Glomerular visceral epithelial cell (primary cell): Measurements from ENCODE around the gene CASK.
"Not testable (repeated sequence)": the region's sequence is repeated elsewhere in the genome, so short reads cannot be mapped to it uniquely, and the experiment has no call there.

Experiments
- DNase-seq: peaks from one replicate; pipeline ENCODE4 v3.0.0-alpha.2; 2016; ENCODE audit errors: extremely low spot score

The CASK gene

GRCh38 chrX:41629539-41629938 is 293.8 kb downstream of the CASK start:
- no peak for DNase-seq

GRCh38 chrX:41621222-41621723 is 302.1 kb downstream of the CASK start:
- DNase-seq, result peak; percentile 75

GRCh38 chrX:41619221-41619620 is 304.1 kb downstream of the CASK start:
- no peak for DNase-seq

DNA sequence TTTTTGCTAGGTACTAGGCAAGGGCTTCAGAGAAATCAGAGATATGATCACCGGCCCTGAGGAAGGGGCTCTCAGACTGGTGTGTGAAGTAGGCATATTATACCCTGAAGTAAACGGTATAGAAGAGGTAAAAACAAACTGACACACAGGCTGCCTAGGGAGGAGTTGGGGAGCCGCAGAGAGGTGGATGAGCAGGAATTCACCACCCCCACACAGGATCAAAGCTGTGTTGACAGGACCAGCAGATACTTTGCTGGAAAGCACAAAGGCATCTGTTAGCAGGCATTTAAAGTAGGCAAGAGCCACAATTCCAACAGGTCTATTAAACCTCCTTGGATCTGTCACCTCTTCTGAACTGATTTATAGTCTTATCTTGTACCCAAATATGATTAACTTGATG is 306.4 kb downstream of the CASK start:
- DNase-seq, result no peak

GRCh38 chrX:41616255-41616654 is 307.1 kb downstream of the CASK start:
- DNase-seq, result no peak

DNA sequence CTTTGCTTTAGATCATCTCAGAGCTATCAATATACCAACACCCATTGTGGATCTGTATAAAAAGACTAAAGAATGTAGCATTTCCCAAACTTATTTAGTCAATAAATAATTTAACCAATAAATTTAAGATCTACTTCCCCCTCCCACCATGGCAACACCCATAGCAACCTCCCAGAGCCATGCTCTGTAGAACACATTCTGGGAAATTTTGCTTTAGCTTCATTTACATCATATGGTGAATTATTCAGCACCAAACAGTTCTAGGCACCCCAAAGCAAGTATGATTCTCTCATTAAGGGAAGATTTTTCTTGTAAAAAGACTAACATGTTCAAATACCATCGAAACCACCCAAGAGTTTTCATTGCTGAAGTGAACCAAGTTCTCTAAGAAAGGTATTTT is 315.1 kb downstream of the CASK start:
- no peak for DNase-seq

DNA sequence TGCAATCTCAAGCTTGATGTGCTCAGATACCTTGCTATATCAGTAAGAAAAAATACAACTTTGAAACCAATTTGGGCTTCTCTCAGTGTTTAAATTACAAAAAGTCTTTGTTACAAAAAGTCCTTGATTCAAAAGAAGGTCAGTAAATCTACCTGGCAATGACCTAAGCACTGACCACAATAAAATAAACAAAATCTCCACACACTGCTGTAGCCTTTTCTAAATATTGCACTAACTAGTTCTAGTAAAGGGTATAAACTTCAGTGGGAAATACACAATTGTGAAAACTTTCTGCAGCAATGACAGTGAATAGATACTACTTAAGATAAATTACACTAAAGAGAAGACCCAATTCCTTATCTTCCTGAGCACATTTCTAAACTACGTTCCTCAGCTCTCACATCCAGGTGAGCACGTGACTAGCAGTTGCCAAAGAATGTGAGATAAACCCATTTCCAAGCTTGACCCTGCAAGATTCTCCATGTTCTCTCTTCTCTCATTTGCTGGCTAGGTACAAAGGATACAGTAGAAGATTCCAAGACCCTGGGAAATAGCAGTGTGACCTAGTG is 316.0 kb downstream of the CASK start:
- no peak for DNase-seq

DNA sequence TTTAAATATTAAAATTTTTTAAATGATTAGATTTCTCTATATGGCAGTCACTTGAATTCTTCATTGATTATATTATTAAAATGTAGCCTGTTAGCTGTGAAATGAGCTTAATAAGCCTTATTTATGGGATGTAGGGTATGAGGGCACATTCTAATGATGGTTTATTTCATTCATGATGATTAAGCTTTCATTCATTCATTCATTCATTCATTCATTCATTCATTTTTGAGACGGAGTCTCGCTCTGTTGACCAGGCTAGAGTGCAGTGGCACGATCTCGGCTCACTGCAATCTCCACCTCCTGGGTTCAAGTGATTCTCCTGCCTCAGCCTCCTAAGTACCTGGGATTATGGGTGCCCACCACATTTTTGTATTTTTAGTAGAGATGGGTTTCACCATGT is 317.3 kb downstream of the CASK start:
- not testable (repeated sequence) for DNase-seq

DNA sequence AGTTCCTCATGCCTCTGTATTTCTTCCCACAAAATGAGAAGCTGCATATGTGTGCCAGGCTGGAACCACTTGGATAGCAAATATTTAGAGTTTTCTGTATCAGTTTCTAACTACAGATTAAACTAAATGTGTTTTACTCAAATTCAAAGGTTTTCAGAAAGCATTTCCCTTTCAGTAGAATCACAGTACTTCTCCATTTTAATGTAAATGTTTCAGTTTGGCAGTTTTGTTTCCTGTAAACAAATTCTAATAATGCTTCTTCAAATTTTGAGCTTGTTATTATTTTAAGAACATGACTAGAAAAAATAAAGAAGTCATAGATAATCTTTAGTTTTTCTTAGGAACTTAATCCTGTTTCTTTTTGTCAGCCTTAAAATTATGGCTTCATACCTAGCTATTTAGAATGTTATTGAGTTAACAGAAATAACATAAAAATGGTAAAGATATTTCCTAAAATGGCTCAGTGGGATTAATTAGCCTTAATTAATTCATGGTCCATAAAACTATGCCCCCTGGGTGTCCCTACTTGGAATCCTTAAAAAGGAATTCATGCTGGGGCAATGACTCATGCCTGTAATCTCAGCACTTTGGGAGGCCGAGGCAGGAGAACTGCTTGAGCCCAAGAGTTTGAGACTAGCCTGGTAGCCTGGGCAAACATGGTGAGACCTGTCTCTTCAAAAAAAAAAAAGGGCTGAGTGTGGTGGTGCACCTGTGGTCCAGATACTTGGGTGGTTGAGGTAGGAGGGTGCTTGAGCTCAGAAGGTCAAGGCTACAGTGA is 318.4 kb downstream of the CASK start:
- no peak for DNase-seq

DNA sequence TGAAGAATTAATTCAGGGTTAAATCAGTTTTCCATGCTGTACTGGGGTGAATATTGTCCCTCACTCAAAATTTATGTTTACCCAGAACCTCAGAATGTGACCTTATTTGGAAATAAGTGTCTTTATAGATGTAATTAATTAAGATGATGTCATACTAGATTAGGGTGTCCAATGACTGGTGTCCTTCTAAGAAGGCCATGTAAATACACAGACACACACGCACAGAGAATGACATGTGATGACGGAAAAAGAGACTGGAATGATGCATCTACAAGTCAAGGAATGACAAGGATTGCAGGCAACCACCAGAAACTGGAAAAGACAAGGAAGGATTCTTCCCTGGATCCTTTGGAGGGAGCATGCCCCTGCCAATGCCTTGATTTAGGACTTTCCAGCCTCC is 319.2 kb downstream of the CASK start:
- no peak for DNase-seq

- DNase-seq, result peak; percentile 15
These were observed 319.8 kb downstream of the CASK start for GRCh38 chrX:41603596-41603995.

DNA sequence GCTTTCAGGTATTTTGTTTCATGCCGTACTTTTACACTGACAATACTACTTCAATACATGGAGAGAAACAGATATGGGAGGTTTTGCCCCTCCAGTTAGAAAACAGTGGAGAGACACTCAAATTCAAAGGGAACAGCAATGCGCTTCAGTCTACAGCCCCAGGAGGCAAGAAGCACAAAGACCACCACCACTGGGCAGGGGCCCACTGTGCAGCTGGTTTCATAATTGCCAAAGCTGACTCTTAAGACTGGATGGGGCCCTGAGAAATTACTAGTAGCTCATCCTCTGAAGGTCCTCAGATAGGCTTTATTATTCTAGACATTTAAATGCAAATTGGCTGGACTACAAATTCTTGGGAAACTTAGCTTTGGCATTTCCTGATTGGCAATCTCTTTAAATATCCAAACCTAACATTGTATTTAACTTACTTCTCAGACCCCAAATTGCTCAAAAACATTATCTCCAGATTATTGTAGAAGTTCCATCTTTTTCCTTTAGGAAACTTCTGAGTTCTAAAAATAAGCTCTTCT is 320.5 kb downstream of the CASK start:
- no peak for DNase-seq

DNA sequence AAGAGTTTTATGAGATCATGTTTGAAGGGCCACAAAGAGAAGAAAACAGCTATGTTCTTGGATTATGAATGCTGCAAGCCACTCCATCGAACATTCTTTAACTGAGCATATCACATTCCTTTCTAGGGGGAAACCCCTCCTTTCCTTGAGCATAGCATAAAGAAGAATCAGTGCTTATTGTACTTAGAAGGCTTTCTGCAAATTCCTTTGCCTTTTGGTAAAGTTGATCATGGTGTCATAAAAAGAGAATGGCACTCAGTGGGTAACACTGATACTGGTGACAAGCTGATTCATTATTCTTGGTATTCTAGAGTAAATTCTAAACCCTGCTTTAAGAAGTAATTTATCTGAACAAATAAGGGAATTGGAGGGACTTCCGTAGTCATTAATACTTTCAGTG is 323.1 kb downstream of the CASK start:
- peak; percentile 76 for DNase-seq

GRCh38 chrX:41599507-41599906 is 323.8 kb downstream of the CASK start:
- DNase-seq, result no peak

- DNase-seq, result peak; percentile 63
These were observed 326.8 kb downstream of the CASK start for GRCh38 chrX:41596596-41596995.

DNA sequence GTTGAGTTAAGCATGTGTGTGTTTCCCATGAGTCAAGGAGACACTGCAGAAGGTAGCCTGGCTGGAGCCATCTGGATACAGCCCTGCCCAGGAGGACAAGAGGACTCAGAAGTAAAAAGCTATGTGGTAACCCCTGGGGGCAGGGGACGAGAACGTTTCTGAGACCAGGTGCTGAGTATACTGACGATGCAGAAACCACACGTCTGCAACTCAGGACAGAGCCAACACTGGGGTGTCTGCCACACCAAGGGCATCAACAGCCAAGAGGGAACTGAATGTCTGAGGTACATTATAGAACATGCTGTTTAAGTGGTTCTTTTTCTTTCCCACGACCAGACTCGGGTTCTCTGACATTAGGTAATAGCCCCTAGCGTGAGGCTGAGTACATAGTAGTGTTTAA is 328.7 kb downstream of the CASK start:
- DNase-seq, result no peak

DNA sequence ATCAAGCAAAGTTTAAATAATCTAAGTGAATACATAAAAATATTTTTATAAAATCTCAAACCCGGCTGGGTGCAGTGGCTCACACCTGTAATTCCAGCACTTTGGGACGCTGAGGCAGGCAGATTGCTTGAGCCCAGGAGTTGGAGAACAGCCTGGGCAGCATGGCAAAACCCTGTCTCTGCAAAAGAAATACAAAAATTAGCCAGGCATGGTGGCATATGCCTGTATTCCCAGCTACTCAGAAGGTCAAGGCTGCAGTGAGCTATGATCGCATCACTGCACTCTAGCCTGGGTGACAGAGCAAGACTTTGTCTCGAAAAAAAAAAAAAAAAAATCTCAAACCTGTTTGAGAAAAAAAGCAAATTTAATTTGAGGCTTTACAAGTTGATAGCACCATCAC is 331.4 kb downstream of the CASK start:
- DNase-seq, result no peak

- no peak for DNase-seq
These were observed 332.7 kb downstream of the CASK start for GRCh38 chrX:41590641-41591040.

DNA sequence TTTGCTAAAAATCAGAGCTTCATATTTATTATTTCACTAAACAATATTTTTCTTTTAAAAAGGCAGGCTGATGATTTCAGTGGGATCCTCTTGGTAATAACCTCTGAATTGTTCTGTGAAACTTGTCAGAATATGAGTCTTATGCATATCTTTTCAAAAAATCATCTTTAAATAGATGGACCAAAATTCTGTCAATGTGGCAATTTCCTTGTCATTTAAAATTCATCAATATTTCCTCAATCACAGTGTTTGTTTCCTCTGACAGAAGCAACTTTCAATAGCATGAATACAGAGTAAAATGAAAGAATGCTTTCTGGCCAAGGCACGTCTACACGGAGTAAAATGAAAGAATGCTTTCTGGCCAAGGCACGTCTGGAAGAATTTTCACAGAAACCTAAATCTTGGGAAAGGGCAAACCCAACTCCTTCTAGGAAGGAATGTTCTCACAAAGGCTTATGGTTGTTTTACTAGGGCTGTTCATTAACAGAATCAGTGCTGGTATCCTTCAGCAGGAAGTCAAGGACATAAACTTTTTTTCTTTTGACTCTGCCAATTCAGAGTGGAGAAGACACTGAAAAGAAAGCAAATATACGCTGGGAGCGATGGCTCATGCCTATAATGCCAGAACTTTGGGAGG is 333.6 kb downstream of the CASK start:
- DNase-seq, result peak; percentile 65

DNA sequence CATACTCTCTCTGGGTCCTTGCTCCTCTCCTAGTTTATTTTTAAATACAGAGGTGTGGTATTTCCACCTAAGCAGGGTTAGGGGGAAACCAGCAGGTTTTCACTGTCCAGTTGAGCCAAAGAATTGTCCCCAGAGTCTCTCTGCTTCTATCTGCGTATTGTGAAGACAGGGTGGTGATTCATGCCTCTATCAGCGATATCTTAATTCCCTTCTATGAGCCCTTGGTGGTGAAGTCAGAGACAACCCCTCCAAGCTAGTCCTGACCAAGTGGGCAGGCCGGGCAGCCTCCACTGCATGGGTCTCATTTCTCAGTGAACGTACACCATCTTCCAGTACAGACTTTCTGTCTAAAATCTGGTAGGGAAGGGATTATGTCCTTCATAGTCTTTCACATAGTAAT is 335.1 kb downstream of the CASK start:
- no peak for DNase-seq

DNA sequence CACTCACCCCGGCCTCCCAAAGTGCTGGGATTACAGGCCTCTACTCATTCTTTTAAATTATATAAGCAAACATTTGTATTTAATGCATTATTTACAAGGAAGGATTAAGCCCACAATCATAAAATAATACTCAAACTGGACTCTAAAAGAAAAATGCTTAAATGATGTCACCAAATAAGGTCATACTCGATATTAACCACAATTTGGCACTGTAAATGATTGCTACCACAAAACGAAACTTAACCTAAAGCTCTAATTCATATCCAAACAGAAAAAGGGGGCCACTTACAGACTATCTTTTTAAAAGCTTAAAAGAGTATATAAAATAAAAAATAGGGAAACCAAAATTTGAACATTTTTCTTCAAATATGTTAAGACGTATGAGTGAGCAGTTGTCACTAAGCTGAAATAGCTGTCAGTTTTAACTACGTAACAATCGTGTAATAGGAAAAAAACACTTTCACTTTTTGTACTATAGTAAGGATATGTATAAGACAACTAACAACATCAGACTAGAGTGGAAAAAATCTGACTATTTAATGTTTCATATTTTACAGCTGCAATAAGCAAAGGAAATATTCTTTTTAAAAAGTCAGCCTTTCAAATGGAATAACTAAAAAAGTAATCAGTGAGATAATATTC is 342.8 kb downstream of the CASK start:
- no peak for DNase-seq

- no peak for DNase-seq
These were observed 359.5 kb downstream of the CASK start for GRCh38 chrX:41563876-41564275.
